Suprapubic skin (tissue), 4 donors: Measurements from ENCODE around the gene CEP63. TPM values are rescaled to one million over a fixed set of nuclear protein-coding genes. Genes with fewer than 3 reads are reported as not detected.
A peak's percentile ranks its signal among the peaks of the same experiment; 100 is the strongest.

Source experiments
- DNase-seq, 2 donors: peaks; one replicate each; pipeline ENCODE4 v3.0.0-alpha.2; 2019; ENCODE audit warnings: low spot score in 2 of 2
- H3K27ac ChIP-seq: fragments of 200-600 bp; sonication (generic); one replicate; pipeline ENCODE4 v1.5.1; 2019
- H3K27me3 ChIP-seq: fragments of 200-600 bp; sonication (generic); one replicate; pipeline ENCODE4 v1.5.1; 2019
- H3K36me3 ChIP-seq: fragments of 200-600 bp; sonication (generic); one replicate; pipeline ENCODE4 v1.5.1; 2019
- H3K4me1 ChIP-seq: fragments of 200-600 bp; sonication (generic); one replicate; pipeline ENCODE4 v1.5.1; 2019
- H3K4me3 ChIP-seq: fragments of 200-600 bp; sonication (generic); one replicate; pipeline ENCODE4 v1.5.1; 2019; ENCODE audit warnings: mild to moderate bottlenecking
- H3K9me3 ChIP-seq: fragments of 200-600 bp; sonication (generic); one replicate; pipeline ENCODE4 v1.5.1; 2019
- CTCF ChIP-seq, 2 donors: fragments of 200-600 bp in 1 of 2; fragments of 450-650 bp in 1 of 2; sonication (generic) in 1 of 2; IDR thresholded peaks; one replicate each; pipeline ENCODE4 v1.5.1; 2016 to 2019; ENCODE audit warnings: antibody characterized with exemption in 2 of 2, mild to moderate bottlenecking in 1 of 2, moderate library complexity in 1 of 2
- EP300 ChIP-seq: sonication (generic); formaldehyde crosslinking; IDR thresholded peaks from one replicate; pipeline ENCODE4 v1.6.1; 2017; ENCODE audit warnings: antibody characterized with exemption
- POLR2A ChIP-seq, 2 donors: fragments of 450-650 bp; IDR thresholded peaks; one replicate each; pipeline ENCODE4 v1.6.1; 2017; ENCODE audit warnings: antibody characterized with exemption in 2 of 2, mild to moderate bottlenecking in 2 of 2, moderate library complexity in 2 of 2
- POLR2AphosphoS5 ChIP-seq, 3 donors: sonication (generic); formaldehyde crosslinking; IDR thresholded peaks; one replicate each; pipeline ENCODE4 v1.6.1; 2017; ENCODE audit warnings: antibody characterized with exemption in 3 of 3
- WGBS: methylation state at CpG from one replicate; pipeline ENCODE4 v1.1.5; 2018; 5-methylcytosine and 5-hydroxymethylcytosine counted together
- total RNA-seq, 4 donors: library from RNA; depleted of rRNA; stranded (reverse); fragments of >200 nt; gene quantifications; one replicate each; pipeline ENCODE4 v1.1.0, GENCODE V29; 2016

Gene CEP63
- total RNA-seq, 4 donors from 2014 or later = 14.1 to 20.8 (median 16.5) TPM

- Histone ChIP-seq H3K27me3 (no peaks in the 10 kb centered on the region), H3K4me1 (peaks cover 5% of the 10 kb centered on the region), H3K4me3 (no peak overlapping the region), H3K27ac (no peak overlapping the region), H3K9me3 (no peaks in the 10 kb centered on the region), H3K36me3 (no peaks in the 10 kb centered on the region)
- 43% methylated on average over 1 of the region's 1 CpG for WGBS
- no peak for DNase-seq
- TF ChIP-seq POLR2AphosphoS5 (IDR thresholded peaks at IDR 0.05) = no peak
- no peak for TF ChIP-seq EP300
- TF ChIP-seq POLR2A (IDR thresholded peaks at IDR 0.05) = no peak
- no peak for TF ChIP-seq CTCF (IDR thresholded peaks at IDR 0.05)
These were observed 114.3 kb downstream of the CEP63 start for GRCh38 chr3:134600206-134600605.

GRCh38 chr3:134600685-134601463, 115.0 kb downstream of the CEP63 start:
- TF ChIP-seq POLR2A (IDR thresholded peaks at IDR 0.05) = no peak
- TF ChIP-seq CTCF (IDR thresholded peaks at IDR 0.05) = peak; percentile 73 to 98
- no peak overlapping the region for H3K4me3 ChIP-seq
- no peak overlapping the region for H3K27ac ChIP-seq
- H3K27me3 ChIP-seq = no peaks in the 10 kb centered on the region
- no peak for DNase-seq
- 12% methylated on average over 31 of the region's 31 CpGs for WGBS
- peaks cover 5% of the 10 kb centered on the region for H3K4me1 ChIP-seq
- no peaks in the 10 kb centered on the region for H3K9me3 ChIP-seq
- H3K36me3 ChIP-seq = no peaks in the 10 kb centered on the region

- H3K4me3 ChIP-seq = no peak overlapping the region
- TF ChIP-seq POLR2AphosphoS5 (IDR thresholded peaks at IDR 0.05) (no peak), POLR2A (IDR thresholded peaks at IDR 0.05) (no peak), CTCF (IDR thresholded peaks at IDR 0.05) (no peak), EP300 (no peak)
- H3K9me3 ChIP-seq = no peaks in the 10 kb centered on the region
- WGBS = 50% methylated on average over 14 of the region's 19 CpGs
- no peaks in the 10 kb centered on the region for H3K27me3 ChIP-seq
- no peak overlapping the region for H3K27ac ChIP-seq
- no peaks in the 10 kb centered on the region for H3K36me3 ChIP-seq
- peaks cover 5% of the 10 kb centered on the region for H3K4me1 ChIP-seq
- no peak for DNase-seq
These were observed 115.9 kb downstream of the CEP63 start for GRCh38 chr3:134601539-134602439.

- TF ChIP-seq CTCF (IDR thresholded peaks at IDR 0.05) (no peak), POLR2AphosphoS5 (IDR thresholded peaks at IDR 0.05) (no peak), POLR2A (IDR thresholded peaks at IDR 0.05) (no peak), EP300 (no peak)
- no peak for DNase-seq
- WGBS = 60% methylated on average over 3 of the region's 6 CpGs
- no peaks in the 10 kb centered on the region for H3K27me3 ChIP-seq
- H3K36me3 ChIP-seq = no peaks in the 10 kb centered on the region
- no peak overlapping the region for H3K4me3 ChIP-seq
- no peak overlapping the region for H3K27ac ChIP-seq
- no peaks in the 10 kb centered on the region for H3K9me3 ChIP-seq
- H3K4me1 ChIP-seq = peaks cover 5% of the 10 kb centered on the region
These were observed 116.6 kb downstream of the CEP63 start for GRCh38 chr3:134602440-134602814.

- no peak for DNase-seq
- Histone ChIP-seq H3K4me3 (no peak overlapping the region), H3K27me3 (no peaks in the 10 kb centered on the region), H3K9me3 (no peaks in the 10 kb centered on the region), H3K36me3 (no peaks in the 10 kb centered on the region), H3K4me1 (peaks cover 5% of the 10 kb centered on the region), H3K27ac (no peak overlapping the region)
- TF ChIP-seq POLR2A (IDR thresholded peaks at IDR 0.05) = no peak
- no peak for TF ChIP-seq EP300
- no peak for TF ChIP-seq POLR2AphosphoS5 (IDR thresholded peaks at IDR 0.05)
- TF ChIP-seq CTCF (IDR thresholded peaks at IDR 0.05) = no peak
- WGBS = 49% methylated on average over 4 of the region's 4 CpGs
These were observed 117.6 kb downstream of the CEP63 start for GRCh38 chr3:134603480-134603879.
